CD14-positive monocyte (primary cell): Measurements from ENCODE around the gene CSGALNACT2. TPM values are rescaled to one million over a fixed set of nuclear protein-coding genes. Genes with fewer than 3 reads are reported as not detected.

ENCODE experiments used
- DNase-seq, 3 donors: peaks; one replicate each; pipeline ENCODE4 v3.0.0-alpha.2; 2011 to 2022
- H2AFZ ChIP-seq: 2 replicates; pipeline ENCODE4 v1.6.0; 2012; ENCODE audit warnings: mild to moderate bottlenecking, low read depth, low read length, inconsistent platforms; ENCODE audit not compliant: insufficient read depth, poor library complexity, severe bottlenecking
- H3K27ac ChIP-seq, 2 donors: 1 replicate in 1 of 2; 2 replicates in 1 of 2; pipeline ENCODE4 v1.5.1; 2012 to 2013; ENCODE audit warnings: low read length in 2 of 2, control low read depth in 1 of 2, inconsistent platforms in 1 of 2, low read depth in 1 of 2, mild to moderate bottlenecking in 1 of 2
- H3K27me3 ChIP-seq, 2 donors: one replicate each; pipeline versions ENCODE4 v1.6.0 to v1.6.1; 2011 to 2013; ENCODE audit warnings: low read length in 2 of 2; ENCODE audit not compliant: control insufficient read depth in 2 of 2, insufficient read depth in 2 of 2
- H3K36me3 ChIP-seq, 2 donors: replicated peaks in 1 of 2; 1 replicate in 1 of 2; 2 replicates in 1 of 2; pipeline versions ENCODE4 v1.5.1 to v1.6.1; 2012 to 2013; ENCODE audit warnings: low read length in 2 of 2, control low read depth in 1 of 2, inconsistent platforms in 1 of 2, mild to moderate bottlenecking in 1 of 2; ENCODE audit not compliant: insufficient read depth in 2 of 2, control insufficient read depth in 1 of 2
- H3K4me1 ChIP-seq, 2 donors: 1 replicate in 1 of 2; 2 replicates in 1 of 2; pipeline versions ENCODE4 v1.5.1 to v1.6.1; 2012 to 2013; ENCODE audit warnings: low read length in 2 of 2, control low read depth in 1 of 2, inconsistent platforms in 1 of 2, mild to moderate bottlenecking in 1 of 2, moderate library complexity in 1 of 2; ENCODE audit not compliant: insufficient read depth in 2 of 2, control insufficient read depth in 1 of 2
- H3K4me2 ChIP-seq: replicated peaks from 2 replicates; pipeline ENCODE3; 2012; ENCODE audit warnings: low read length, moderate library complexity, mild to moderate bottlenecking; ENCODE audit not compliant: poor library complexity, severe bottlenecking; ENCODE audit errors: extremely low read depth
- H3K4me3 ChIP-seq, 3 experiments: fragments of 200-600 bp in 1 of 3; sonication (generic) in 1 of 3; replicated peaks in 1 of 3; 1 replicate in 2 of 3; 2 replicates in 1 of 3; pipeline ENCODE4 v1.5.1; 2011 to 2013; ENCODE audit warnings: low read length in 3 of 3, mild to moderate bottlenecking in 3 of 3, control low read depth in 2 of 3, low read depth in 2 of 3, inconsistent platforms in 1 of 3, moderate library complexity in 1 of 3
- H3K79me2 ChIP-seq: 2 replicates; pipeline ENCODE4 v1.6.0; 2012; ENCODE audit warnings: mild to moderate bottlenecking, control low read depth, inconsistent platforms, low read length, moderate library complexity; ENCODE audit not compliant: insufficient read depth
- H3K9ac ChIP-seq: 2 replicates; pipeline ENCODE4 v1.6.0; 2017; ENCODE audit warnings: low read length, mild to moderate bottlenecking; ENCODE audit not compliant: insufficient read depth, poor library complexity, severe bottlenecking
- H3K9me3 ChIP-seq, 2 donors: replicated peaks in 1 of 2; 1 replicate in 1 of 2; 2 replicates in 1 of 2; pipeline versions ENCODE4 v1.5.1 to v1.6.1; 2012 to 2013; ENCODE audit warnings: low read length in 2 of 2, control low read depth in 1 of 2; ENCODE audit not compliant: control insufficient read depth in 1 of 2, insufficient read depth in 1 of 2
- H4K20me1 ChIP-seq: 2 replicates; pipeline ENCODE4 v1.6.0; 2012; ENCODE audit warnings: mild to moderate bottlenecking, low read length, control low read depth, moderate library complexity; ENCODE audit not compliant: insufficient read depth
- H3K27ac Mint-ChIP-seq, 7 donors: one replicate each; pipeline ENCODE4 v1.8.0; 2020; ENCODE audit warnings: mild to moderate bottlenecking in 7 of 7, mixed read lengths in 7 of 7, moderate library complexity in 6 of 7, inconsistent platforms in 2 of 7
- H3K27me3 Mint-ChIP-seq, 3 donors: one replicate each; pipeline ENCODE4 v1.8.0; 2021 to 2022; ENCODE audit warnings: low read depth in 3 of 3, mild to moderate bottlenecking in 3 of 3, mixed read lengths in 3 of 3, moderate library complexity in 3 of 3, inconsistent platforms in 1 of 3
- H3K36me3 Mint-ChIP-seq, 2 donors: one replicate each; pipeline ENCODE4 v1.8.0; 2020; ENCODE audit warnings: mixed read lengths in 2 of 2, inconsistent platforms in 1 of 2, mild to moderate bottlenecking in 1 of 2
- H3K4me1 Mint-ChIP-seq: one replicate; pipeline ENCODE4 v1.8.0; 2020; ENCODE audit warnings: mild to moderate bottlenecking, mixed read lengths
- H3K4me3 Mint-ChIP-seq, 2 donors: one replicate each; pipeline ENCODE4 v1.8.0; 2020; ENCODE audit warnings: mild to moderate bottlenecking in 2 of 2, mixed read lengths in 2 of 2, moderate library complexity in 1 of 2
- H3K9me3 Mint-ChIP-seq, 7 donors: one replicate each; pipeline ENCODE4 v1.8.0; 2020 to 2022; ENCODE audit warnings: mixed read lengths in 7 of 7, mild to moderate bottlenecking in 6 of 7, moderate library complexity in 6 of 7, inconsistent platforms in 2 of 7
- WGBS: methylation state at CpG from one replicate; pipeline ENCODE4 v1.1.5; 2013; ENCODE audit warnings: missing lambda C conversion rate; ENCODE audit not compliant: insufficient coverage; 5-methylcytosine and 5-hydroxymethylcytosine counted together
- intact Hi-C, 2 donors: fragments of 100-400 bp; cut with micrococcal nuclease; formaldehyde crosslinking; loops; one replicate each; pipeline versions ENCODE4 v1.15.0 to v1.15.1; 2023
- polyA plus RNA-seq, 3 donors: library from polyadenylated mRNA; depleted of rRNA in 1 of 3; unstranded in 2 of 3; stranded (reverse) in 1 of 3; fragments of 300-500 nt in 2 of 3; fragments of >200 nt in 1 of 3; fragmentation: Illumina TruSeq in 2 of 3; gene quantifications; 1 replicate in 2 of 3; 2 replicates in 1 of 3; pipeline ENCODE4 v1.2.3, GENCODE V29; 2012 to 2021
- TF ChIP-seq, protein P1 (sequence below): fragments of 200-600 bp; IDR thresholded peaks from one replicate; pipeline ENCODE4 v1.8.0; 2022; ENCODE audit warnings: antibody characterized with exemption, mild to moderate bottlenecking

The CSGALNACT2 gene
- polyA plus RNA-seq, 3 donors: 43.7 to 80.1 (median 48.2) TPM

DNA sequence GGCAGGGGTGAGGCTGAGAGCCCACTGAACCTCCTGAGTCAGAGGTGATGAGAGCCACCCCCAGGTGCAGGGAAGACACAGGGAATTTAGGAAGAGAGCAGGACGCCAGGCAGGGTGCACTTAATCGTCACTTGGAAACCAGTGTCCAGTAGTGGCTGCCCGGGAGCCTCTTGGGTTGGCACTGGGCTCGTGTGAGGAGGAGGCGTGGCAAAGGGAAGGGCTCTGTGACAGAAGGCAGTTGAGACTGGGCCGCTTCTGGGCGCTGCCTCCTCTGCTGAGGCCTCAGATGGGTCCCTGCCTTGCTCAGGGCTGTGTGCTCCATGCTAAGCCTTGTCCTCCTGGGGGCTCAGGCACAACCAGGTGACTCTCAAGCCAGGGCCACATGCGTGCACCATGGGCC, 48.1 kb upstream of the CSGALNACT2 start:
- Mint-ChIP-seq H3K4me1 (peaks cover 27% of the 10 kb centered on the region), H3K27ac (no peak overlapping the region), H3K4me3 (peak overlapping the region in 1 of 2 donors; percentile 30), H3K36me3 (no peaks in the 10 kb centered on the region), H3K9me3 (peaks cover 3 to 7% (median 5%) of the 10 kb centered on the region in 7 donors), H3K27me3 (peaks cover 33 to 41% (median 34%) of the 10 kb centered on the region in 3 donors)
- no peak overlapping the region for H3K9ac ChIP-seq
- H2AFZ ChIP-seq: no peak overlapping the region
- intact Hi-C loops: no loop called here
- 86% methylated on average over 7 of the region's 8 CpGs for WGBS
- no peak for DNase-seq
- no peaks in the 10 kb centered on the region for H3K79me2 ChIP-seq
- no peaks in the 10 kb centered on the region for H3K27me3 ChIP-seq
- no peak overlapping the region for H3K4me2 ChIP-seq
- TF ChIP-seq, protein P1, sequence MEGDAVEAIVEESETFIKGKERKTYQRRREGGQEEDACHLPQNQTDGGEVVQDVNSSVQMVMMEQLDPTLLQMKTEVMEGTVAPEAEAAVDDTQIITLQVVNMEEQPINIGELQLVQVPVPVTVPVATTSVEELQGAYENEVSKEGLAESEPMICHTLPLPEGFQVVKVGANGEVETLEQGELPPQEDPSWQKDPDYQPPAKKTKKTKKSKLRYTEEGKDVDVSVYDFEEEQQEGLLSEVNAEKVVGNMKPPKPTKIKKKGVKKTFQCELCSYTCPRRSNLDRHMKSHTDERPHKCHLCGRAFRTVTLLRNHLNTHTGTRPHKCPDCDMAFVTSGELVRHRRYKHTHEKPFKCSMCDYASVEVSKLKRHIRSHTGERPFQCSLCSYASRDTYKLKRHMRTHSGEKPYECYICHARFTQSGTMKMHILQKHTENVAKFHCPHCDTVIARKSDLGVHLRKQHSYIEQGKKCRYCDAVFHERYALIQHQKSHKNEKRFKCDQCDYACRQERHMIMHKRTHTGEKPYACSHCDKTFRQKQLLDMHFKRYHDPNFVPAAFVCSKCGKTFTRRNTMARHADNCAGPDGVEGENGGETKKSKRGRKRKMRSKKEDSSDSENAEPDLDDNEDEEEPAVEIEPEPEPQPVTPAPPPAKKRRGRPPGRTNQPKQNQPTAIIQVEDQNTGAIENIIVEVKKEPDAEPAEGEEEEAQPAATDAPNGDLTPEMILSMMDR: no peak
- no peaks in the 10 kb centered on the region for H3K36me3 ChIP-seq
- H3K27ac ChIP-seq: no peak overlapping the region
- H4K20me1 ChIP-seq: no peaks in the 10 kb centered on the region
- no peak overlapping the region for H3K4me3 ChIP-seq
- H3K9me3 ChIP-seq: no peaks in the 10 kb centered on the region
- peaks cover 21 to 28% of the 10 kb centered on the region in 2 donors for H3K4me1 ChIP-seq

DNA sequence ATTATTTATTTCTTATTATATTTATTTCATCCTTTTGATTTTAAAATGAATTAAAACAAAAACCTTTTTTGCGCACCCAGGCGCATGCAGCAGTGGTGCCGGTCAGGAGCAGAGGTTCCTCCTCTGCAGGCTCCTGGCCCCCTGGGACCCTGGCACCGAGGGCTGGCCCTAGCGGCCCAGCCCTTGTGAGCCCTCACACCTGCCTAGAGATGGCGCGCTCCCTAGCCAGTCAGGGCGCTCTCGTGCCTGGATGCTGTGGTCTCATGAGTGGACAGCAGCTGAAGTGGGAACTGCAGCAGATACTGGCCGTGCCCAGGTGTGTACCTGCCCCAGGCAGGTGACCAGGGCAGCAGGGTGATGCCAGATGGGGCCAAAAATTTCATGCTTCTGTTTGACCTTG, 47.6 kb upstream of the CSGALNACT2 start:
- H3K4me3 Mint-ChIP-seq: peak overlapping the region in 1 of 2 donors; percentile 52
- no peaks in the 10 kb centered on the region for H3K36me3 Mint-ChIP-seq
- WGBS: 98% methylated on average over 9 of the region's 10 CpGs
- H3K4me1 Mint-ChIP-seq: peaks cover 27% of the 10 kb centered on the region
- DNase-seq: no peak
- no peak overlapping the region for H3K27ac ChIP-seq
- peaks cover 3 to 7% (median 5%) of the 10 kb centered on the region in 7 donors for H3K9me3 Mint-ChIP-seq
- H3K79me2 ChIP-seq: no peaks in the 10 kb centered on the region
- no peak overlapping the region for H3K4me3 ChIP-seq
- peaks cover 30 to 41% (median 34%) of the 10 kb centered on the region in 3 donors for H3K27me3 Mint-ChIP-seq
- H3K36me3 ChIP-seq: no peaks in the 10 kb centered on the region
- H3K4me2 ChIP-seq: no peak overlapping the region
- no peaks in the 10 kb centered on the region for H3K27me3 ChIP-seq
- TF ChIP-seq, protein P1: no peak
- intact Hi-C loops: no loop called here
- H3K9ac ChIP-seq: no peak overlapping the region
- no peaks in the 10 kb centered on the region for H4K20me1 ChIP-seq
- H2AFZ ChIP-seq: no peak overlapping the region
- H3K27ac Mint-ChIP-seq: no peak overlapping the region
- peaks cover 21 to 28% of the 10 kb centered on the region in 2 donors for H3K4me1 ChIP-seq
- no peaks in the 10 kb centered on the region for H3K9me3 ChIP-seq
